Measurements from ENCODE around the gene FTH1. TPM values are rescaled to one million over a fixed set of nuclear protein-coding genes. Genes with fewer than 3 reads are reported as not detected.

Gene FTH1
- total and polyA plus RNA-seq, 2 of the 8 experiments (the other 6 are each of a cell fraction or from before 2014, with no cell fraction given): 1,153 to 1,461 TPM

DNA sequence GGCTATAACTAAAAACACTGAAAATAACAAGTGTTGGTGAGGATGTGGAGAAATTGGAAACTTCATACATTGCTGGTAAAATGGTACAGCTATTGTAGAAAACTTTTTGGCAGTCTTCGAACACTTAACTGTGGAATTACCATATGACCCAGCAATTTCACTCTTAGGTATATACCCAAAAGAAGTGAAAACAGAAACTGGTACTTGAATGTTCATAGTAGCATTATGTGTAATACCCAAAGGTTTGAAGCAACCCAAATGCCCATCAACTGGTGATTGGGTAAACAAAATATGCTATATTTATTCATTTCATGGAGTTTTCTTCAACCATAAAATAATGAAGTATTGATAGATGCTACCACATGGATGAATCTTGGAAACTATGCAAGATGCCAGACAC, 40.8 kb upstream of the FTH1 start:
- Histone ChIP-seq H3K27me3 (replicated peaks in 1 of 4; ENCODE audit: control insufficient read depth in 3 of 4, extremely low read depth in 1 of 4, insufficient read depth in 3 of 4, low read length in 3 of 4) (no peaks in the 10 kb centered on the region), H3K14ac (ENCODE audit: insufficient read length) (no peak overlapping the region), H2BK15ac (ENCODE audit: low read length) (no peak overlapping the region), H3K27ac (ENCODE audit: low read depth, low read length) (no peak overlapping the region), H3K79me1 (ENCODE audit: low read depth, low read length) (no peaks in the 10 kb centered on the region), H3K4me3 (ENCODE audit: extremely low read depth in 1 of 4, insufficient read depth in 2 of 4, low read depth in 3 of 4, low read length in 4 of 4) (no peak overlapping the region), H3K18ac (ENCODE audit: extremely low read depth, low read length) (no peak overlapping the region), H3K79me2 (ENCODE audit: control insufficient read depth in 1 of 2, insufficient read depth in 2 of 2, low read length in 2 of 2) (no peaks in the 10 kb centered on the region), H3K9me3 (ENCODE audit: insufficient read depth in 2 of 2, low read depth in 1 of 2, low read length in 1 of 2) (no peaks in the 10 kb centered on the region; a peak in 1 of 4 replicates), H3K23me2 (ENCODE audit: low read depth, low read length) (no peaks in the 10 kb centered on the region), H3K9ac (replicated peaks in 1 of 4; ENCODE audit: extremely low read depth in 1 of 4, low read depth in 3 of 4, low read length in 3 of 4) (no peak overlapping the region), H2BK120ac (replicated peaks; ENCODE audit: low read depth, low read length) (no peak overlapping the region), H3K56ac (replicated peaks; ENCODE audit: insufficient read length, low read depth, low read length) (no peak overlapping the region), H3K23ac (ENCODE audit: insufficient read length) (no peak overlapping the region), H3K4ac (replicated peaks; ENCODE audit: insufficient read length, low read depth, low read length) (no peak overlapping the region), H2AFZ (ENCODE audit: low read length) (no peak overlapping the region), H4K20me1 (replicated peaks in 1 of 2; ENCODE audit: control insufficient read depth in 1 of 2, insufficient read depth in 2 of 2, low read length in 2 of 2) (no peaks in the 10 kb centered on the region), H4K8ac (ENCODE audit: extremely low read depth, insufficient read depth, low read length) (no peak overlapping the region), H2AK5ac (ENCODE audit: low read depth, low read length) (no peak overlapping the region), H2BK5ac (ENCODE audit: low read depth, low read length) (no peak overlapping the region), H2BK12ac (ENCODE audit: low read depth, low read length) (no peak overlapping the region), H2BK20ac (ENCODE audit: low read length) (no peak overlapping the region), H3K4me1 (replicated peaks in 1 of 4; ENCODE audit: control insufficient read depth in 3 of 4, insufficient read depth in 4 of 4, low read length in 3 of 4) (peaks cover 0 to 3% (median 0%) of the 10 kb centered on the region in 4 experiments; a peak in 1 of 7 replicates), H3K36me3 (ENCODE audit: control insufficient read depth in 2 of 4, insufficient read depth in 4 of 4, low read length in 3 of 4) (no peaks in the 10 kb centered on the region), H4K91ac (replicated peaks; ENCODE audit: insufficient read length, low read length) (no peak overlapping the region), H3K4me2 (ENCODE audit: insufficient read depth in 1 of 2, low read depth in 2 of 2, low read length in 2 of 2) (no peak overlapping the region), H4K5ac (ENCODE audit: insufficient read length, low read depth, low read length) (no peak overlapping the region)
- 88% methylated on average over 1 of the region's 1 CpG; no CpG with 5 or more reads in 1 of the 2 experiments for WGBS, 2 experiments (ENCODE audit: extremely low coverage in 1 of 2, insufficient coverage in 1 of 2, insufficient read length in 1 of 2, insufficient replicate concordance in 2 of 2, low coverage in 1 of 2, low lambda C conversion rate in 2 of 2, missing lambda C conversion rate in 1 of 2)
- DNase-seq (ENCODE audit: low read depth in 1 of 2, low spot score in 2 of 2) (no peak), FAIRE-seq (no peak)
- ChIA-PET POLR2A (ENCODE audit: partially characterized antibody) (interaction anchor here (1.1 kb wide), 1 partner anchor 59 kb away, joined by 3 read pairs; no protein-coding TSS in a partner anchor), CTCF (ENCODE audit: partially characterized antibody) (no interaction called here)
- no peak for TF ChIP-seq HDAC2 (IDR thresholded peaks at IDR 0.05; ENCODE audit: borderline replicate concordance in 1 of 2, low read depth in 2 of 2, low read length in 2 of 2)
- TF ChIP-seq, protein P1, sequence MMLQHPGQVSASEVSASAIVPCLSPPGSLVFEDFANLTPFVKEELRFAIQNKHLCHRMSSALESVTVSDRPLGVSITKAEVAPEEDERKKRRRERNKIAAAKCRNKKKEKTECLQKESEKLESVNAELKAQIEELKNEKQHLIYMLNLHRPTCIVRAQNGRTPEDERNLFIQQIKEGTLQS (IDR thresholded peaks at IDR 0.05; ENCODE audit: insufficient read depth, low read depth, low read length): no peak
- TF ChIP-seq RXRA (IDR thresholded peaks at IDR 0.05; ENCODE audit: insufficient read depth, low read depth, low read length): no peak
- TF ChIP-seq ASH2L (IDR thresholded peaks at IDR 0.05; ENCODE audit: low read length): no peak
- no peak for TF ChIP-seq SIX5 (IDR thresholded peaks at IDR 0.05; ENCODE audit: low read depth, low read length)
- TF ChIP-seq TEAD4 (IDR thresholded peaks at IDR 0.05; ENCODE audit: low read depth, low read length): no peak
- TF ChIP-seq POLR2AphosphoS5 (IDR thresholded peaks at IDR 0.05; ENCODE audit: low read depth, low read length): no peak

Measured in H1 (cell line).